22Rv1 (cell line): ENCODE results near the gene INA.
A peak's percentile ranks its signal among the peaks of the same experiment; 100 is the strongest.
"Not testable (repeated sequence)": the region's sequence is repeated elsewhere in the genome, so short reads cannot be mapped to it uniquely, and the experiment has no call there.

Experiments used
- H3K27ac ChIP-seq: fragments of 450-650 bp; 2 replicates; pipeline ENCODE4 v1.5.1; 2017
- ZFX ChIP-seq: fragments of 450-650 bp; IDR thresholded peaks from 2 replicates; pipeline ENCODE4 v1.6.1; 2017; ENCODE audit warnings: antibody characterized with exemption, borderline replicate concordance
- TF ChIP-seq, protein P1 (sequence below): fragments of 450-650 bp; IDR thresholded peaks from 2 replicates; pipeline ENCODE4 v1.5.1; 2017; ENCODE audit warnings: mild to moderate bottlenecking

INA gene

GRCh38 chr10:103238506-103239252, 38.3 kb upstream of the INA start:
- no peak overlapping the region for H3K27ac ChIP-seq
- TF ChIP-seq, protein P1, sequence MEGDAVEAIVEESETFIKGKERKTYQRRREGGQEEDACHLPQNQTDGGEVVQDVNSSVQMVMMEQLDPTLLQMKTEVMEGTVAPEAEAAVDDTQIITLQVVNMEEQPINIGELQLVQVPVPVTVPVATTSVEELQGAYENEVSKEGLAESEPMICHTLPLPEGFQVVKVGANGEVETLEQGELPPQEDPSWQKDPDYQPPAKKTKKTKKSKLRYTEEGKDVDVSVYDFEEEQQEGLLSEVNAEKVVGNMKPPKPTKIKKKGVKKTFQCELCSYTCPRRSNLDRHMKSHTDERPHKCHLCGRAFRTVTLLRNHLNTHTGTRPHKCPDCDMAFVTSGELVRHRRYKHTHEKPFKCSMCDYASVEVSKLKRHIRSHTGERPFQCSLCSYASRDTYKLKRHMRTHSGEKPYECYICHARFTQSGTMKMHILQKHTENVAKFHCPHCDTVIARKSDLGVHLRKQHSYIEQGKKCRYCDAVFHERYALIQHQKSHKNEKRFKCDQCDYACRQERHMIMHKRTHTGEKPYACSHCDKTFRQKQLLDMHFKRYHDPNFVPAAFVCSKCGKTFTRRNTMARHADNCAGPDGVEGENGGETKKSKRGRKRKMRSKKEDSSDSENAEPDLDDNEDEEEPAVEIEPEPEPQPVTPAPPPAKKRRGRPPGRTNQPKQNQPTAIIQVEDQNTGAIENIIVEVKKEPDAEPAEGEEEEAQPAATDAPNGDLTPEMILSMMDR = peak; percentile 1; the same call in 1 of the 2 replicates
- no peak for TF ChIP-seq ZFX

GRCh38 chr10:103241262-103242011, 35.5 kb upstream of the INA start:
- TF ChIP-seq ZFX = no peak
- TF ChIP-seq, protein P1 = no peak
- H3K27ac ChIP-seq = peak overlapping the region; percentile 91

- TF ChIP-seq, protein P1 = peak; percentile 86
- no peak for TF ChIP-seq ZFX
- H3K27ac ChIP-seq = no peak overlapping the region
Measured at GRCh38 chr10:103244666-103245271, 32.2 kb upstream of the INA start.

- not testable (repeated sequence) for H3K27ac ChIP-seq
Measured at GRCh38 chr10:103245587-103245986, 31.4 kb upstream of the INA start, which contains the start of gene RPEL1. TSS of gene RPEL1 (plus strand) at chr10:103245887. CDS start at chr10:103245997, 110 bp downstream.

GRCh38 chr10:103246324-103246723, 30.6 kb upstream of the INA start:
- TF ChIP-seq ZFX = no peak
- TF ChIP-seq, protein P1 = peak; percentile 23; the same call in 1 of the 2 replicates
- no peak overlapping the region for H3K27ac ChIP-seq

DNA sequence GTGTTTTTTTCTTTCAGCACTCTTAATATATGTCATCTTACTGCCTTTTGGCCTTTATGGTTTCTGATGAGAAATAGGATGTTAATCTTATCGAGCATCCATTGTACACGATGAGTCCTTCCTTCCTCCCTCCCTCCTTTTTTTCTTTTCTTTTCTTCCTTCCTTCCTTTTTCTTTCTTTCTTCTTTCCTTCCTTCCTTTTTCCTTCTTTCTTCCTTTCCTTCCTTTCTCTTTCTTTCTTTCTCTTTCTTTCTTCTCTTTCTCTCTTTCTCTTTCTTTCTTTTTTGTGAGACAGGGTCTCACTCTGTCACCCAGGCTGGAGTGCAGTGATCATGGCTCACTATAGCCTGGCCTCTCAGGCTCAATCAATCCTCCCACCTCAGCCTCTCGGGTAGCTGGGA, 22.8 kb upstream of the INA start:
- TF ChIP-seq, protein P1 = no peak
- TF ChIP-seq ZFX = no peak
- no peak overlapping the region for H3K27ac ChIP-seq

- no peak for TF ChIP-seq ZFX
- TF ChIP-seq, protein P1 = no peak
Measured at GRCh38 chr10:103254538-103255325, 22.2 kb upstream of the INA start.

More at GRCh38 chr10:103254538-103255325, 22.2 kb upstream of the INA start:
- no peak overlapping the region for H3K27ac ChIP-seq
